Esophagus muscularis mucosa (tissue), 4 donors: ENCODE data around the gene EDDM3A. TPM values are rescaled to one million over a fixed set of nuclear protein-coding genes. Genes with fewer than 3 reads are reported as not detected.

ENCODE experiments used
- DNase-seq: peaks from one replicate; pipeline ENCODE4 v3.0.0-alpha.2; 2017; ENCODE audit errors: extremely low spot score
- H3K27ac ChIP-seq, 4 donors: fragments of 200-600 bp; sonication (generic); replicated peaks in 1 of 4; 1 replicate in 3 of 4; 2 replicates in 1 of 4; pipeline ENCODE4 v1.5.1; 2016 to 2019; ENCODE audit warnings: mild to moderate bottlenecking in 1 of 4
- H3K27me3 ChIP-seq, 4 donors: fragments of 200-600 bp; sonication (generic); one replicate each; pipeline versions ENCODE4 v1.5.1 to v1.6.0; 2016 to 2019
- H3K36me3 ChIP-seq, 4 donors: fragments of 200-600 bp; sonication (generic); one replicate each; pipeline ENCODE4 v1.5.1; 2016 to 2019
- H3K4me1 ChIP-seq, 4 donors: fragments of 200-600 bp; sonication (generic); one replicate each; pipeline ENCODE4 v1.5.1; 2016 to 2019
- H3K4me3 ChIP-seq, 4 donors: fragments of 200-600 bp; sonication (generic); 1 replicate in 2 of 4; 2 replicates in 2 of 4; pipeline ENCODE4 v1.5.1; 2016 to 2019; ENCODE audit warnings: mild to moderate bottlenecking in 4 of 4, moderate library complexity in 1 of 4
- H3K9me3 ChIP-seq, 4 donors: fragments of 200-600 bp; sonication (generic); 1 replicate in 3 of 4; 2 replicates in 1 of 4; pipeline ENCODE4 v1.5.1; 2016 to 2019
- CTCF ChIP-seq, 3 experiments: fragments of 200-600 bp in 2 of 3; fragments of 450-650 bp in 1 of 3; sonication (generic) in 2 of 3; IDR thresholded peaks; one replicate each; pipeline ENCODE4 v1.5.1; 2017 to 2019; ENCODE audit warnings: antibody characterized with exemption in 3 of 3, mild to moderate bottlenecking in 2 of 3, moderate library complexity in 1 of 3
- EP300 ChIP-seq: sonication (generic); formaldehyde crosslinking; IDR thresholded peaks from one replicate; pipeline ENCODE4 v1.6.1; 2017; ENCODE audit warnings: antibody characterized with exemption
- POLR2A ChIP-seq: fragments of 450-650 bp; IDR thresholded peaks from one replicate; pipeline ENCODE4 v1.6.1; 2017; ENCODE audit warnings: antibody characterized with exemption, moderate library complexity, mild to moderate bottlenecking, low read depth
- POLR2AphosphoS5 ChIP-seq, 2 donors: sonication (generic); formaldehyde crosslinking; IDR thresholded peaks; one replicate each; pipeline ENCODE4 v1.6.1; 2017; ENCODE audit warnings: antibody characterized with exemption in 2 of 2
- WGBS: methylation state at CpG from one replicate; pipeline ENCODE4 v1.1.5; 2018; 5-methylcytosine and 5-hydroxymethylcytosine counted together
- intact Hi-C: fragments of 100-400 bp; cut with DNase I; formaldehyde crosslinking; loops from one replicate; pipeline ENCODE4 v1.15.1; 2023
- total RNA-seq, 4 donors: library from RNA; depleted of rRNA; stranded (reverse); fragments of >200 nt; gene quantifications; one replicate each; pipeline versions ENCODE4 v1.1.0 to v1.2.1, GENCODE V29; 2016

The EDDM3A gene
- total RNA-seq, 4 donors from 2014 or later = not detected

- TF ChIP-seq CTCF (IDR thresholded peaks at IDR 0.05) (no peak), EP300 (no peak), POLR2AphosphoS5 (IDR thresholded peaks at IDR 0.05) (no peak), POLR2A (no peak)
- Histone ChIP-seq H3K9me3 (no peaks in the 10 kb centered on the region), H3K4me1 (no peaks in the 10 kb centered on the region), H3K27me3 (no peaks in the 10 kb centered on the region), H3K27ac (no peak overlapping the region), H3K36me3 (no peaks in the 10 kb centered on the region), H3K4me3 (no peak overlapping the region)
- intact Hi-C loops = no loop called here
- no peak for DNase-seq
- 92% methylated on average over 4 of the region's 4 CpGs for WGBS
These were observed 46.9 kb downstream of the EDDM3A start for GRCh38 chr14:20792556-20792955.

GRCh38 chr14:20794644-20795369 is 49.1 kb downstream of the EDDM3A start:
- Histone ChIP-seq H3K4me3 (no peak overlapping the region), H3K27me3 (no peaks in the 10 kb centered on the region), H3K4me1 (peaks cover 10 to 14% (median 11%) of the 10 kb centered on the region in 4 donors), H3K36me3 (no peaks in the 10 kb centered on the region), H3K9me3 (no peaks in the 10 kb centered on the region), H3K27ac (no peak overlapping the region)
- intact Hi-C loops = no loop called here
- WGBS = 69% methylated on average over 7 of the region's 7 CpGs
- TF ChIP-seq EP300 = no peak
- no peak for TF ChIP-seq POLR2AphosphoS5 (IDR thresholded peaks at IDR 0.05)
- no peak for TF ChIP-seq POLR2A
- TF ChIP-seq CTCF (IDR thresholded peaks at IDR 0.05) = no peak
- DNase-seq = no peak

- whole genome bisulfite sequencing = 58% methylated on average over 1 of the region's 1 CpG
- Histone ChIP-seq H3K4me3 (no peak overlapping the region), H3K36me3 (no peaks in the 10 kb centered on the region), H3K27ac (no peak overlapping the region), H3K9me3 (no peaks in the 10 kb centered on the region), H3K27me3 (no peaks in the 10 kb centered on the region), H3K4me1 (peaks cover 15 to 24% (median 18%) of the 10 kb centered on the region in 4 donors)
- no peak for TF ChIP-seq POLR2AphosphoS5 (IDR thresholded peaks at IDR 0.05)
- no peak for TF ChIP-seq POLR2A
- no peak for TF ChIP-seq CTCF (IDR thresholded peaks at IDR 0.05)
- TF ChIP-seq EP300 = no peak
- intact Hi-C loops = no loop called here
- DNase-seq = no peak
These were observed 51.5 kb downstream of the EDDM3A start for GRCh38 chr14:20797164-20797563.

Other genes starting within 250 kb of the EDDM3A start
- not detected for gene RNASE10, start 240.3 kb upstream of the EDDM3A start, total RNA-seq
- gene RNASE9, start 184.8 kb upstream of the EDDM3A start, total RNA-seq = not detected
- not detected for gene RNASE11, start 157.9 kb upstream of the EDDM3A start, total RNA-seq
- gene RNASE12, start 154.5 kb upstream of the EDDM3A start, total RNA-seq = not detected
- gene OR6S1, start 104.2 kb upstream of the EDDM3A start, total RNA-seq = not detected
- gene RNASE4, start 61.3 kb upstream of the EDDM3A start, total RNA-seq = 100 to 1,000 TPM in 1 of 4 donors, 10 to 100 TPM in 3; 61.9 to 107 (median 82.9) TPM
- gene ANG, start 57.1 kb upstream of the EDDM3A start, total RNA-seq = 10 to 100 TPM; 13.7 to 30.6 (median 19.8) TPM
- not detected for gene EDDM3B, start 22.5 kb downstream of the EDDM3A start, total RNA-seq
- gene RNASE6, start 35.4 kb downstream of the EDDM3A start, total RNA-seq = 10 to 100 TPM in 1 of 4 donors, 1 to 10 TPM in 3; 5.2 to 23.9 (median 8.0) TPM
- gene RNASE1, start 57.0 kb downstream of the EDDM3A start, total RNA-seq = 100 to 1,000 TPM; 270 to 766 (median 341) TPM
- under 1 TPM in 2 of 4 donors, not detected in 2; 0.52 to 0.83 TPM for gene RNASE3, start 145.5 kb downstream of the EDDM3A start, total RNA-seq
- 1 to 10 TPM in 3 of 4 donors, not detected in 1; 1.7 to 3.8 (median 2.1) TPM for gene RNASE2, start 209.6 kb downstream of the EDDM3A start, total RNA-seq
- gene METTL17, start 244.1 kb downstream of the EDDM3A start, total RNA-seq = 10 to 100 TPM; 39.8 to 57.4 (median 41.7) TPM